Muscle layer of duodenum (tissue), 2 donors: ENCODE data around the gene CHAF1A.

Experiments
- H3K27ac ChIP-seq: one replicate; pipeline ENCODE4 v1.7.0; 2013; ENCODE audit warnings: mild to moderate bottlenecking, low read length
- H3K27me3 ChIP-seq: one replicate; pipeline ENCODE4 v1.7.0; 2013; ENCODE audit warnings: low read depth, mild to moderate bottlenecking, control low read depth, low read length
- H3K36me3 ChIP-seq, 2 donors: one replicate each; pipeline ENCODE4 v1.7.0; 2013; ENCODE audit warnings: low read length in 2 of 2, control low read depth in 1 of 2, mild to moderate bottlenecking in 1 of 2; ENCODE audit not compliant: insufficient read depth in 2 of 2, control insufficient read depth in 1 of 2
- H3K4me1 ChIP-seq, 2 donors: one replicate each; pipeline ENCODE4 v1.7.0; 2013; ENCODE audit warnings: low read length in 2 of 2, mild to moderate bottlenecking in 2 of 2, control low read depth in 1 of 2, moderate library complexity in 1 of 2; ENCODE audit not compliant: insufficient read depth in 2 of 2, control insufficient read depth in 1 of 2
- H3K4me3 ChIP-seq, 2 donors: one replicate each; pipeline ENCODE4 v1.7.0; 2013; ENCODE audit warnings: low read length in 2 of 2, low read depth in 1 of 2, mild to moderate bottlenecking in 1 of 2
- H3K9me3 ChIP-seq, 2 donors: one replicate each; pipeline ENCODE4 v1.7.0; 2013; ENCODE audit warnings: low read length in 2 of 2, control low read depth in 1 of 2, mild to moderate bottlenecking in 1 of 2; ENCODE audit not compliant: control insufficient read depth in 1 of 2
- donor health status: healthy.

The CHAF1A gene

GRCh38 chr19:4477034-4477801 is 74.8 kb downstream of the CHAF1A start:
- no peak overlapping the region for H3K27ac ChIP-seq
- no peaks in the 10 kb centered on the region for H3K9me3 ChIP-seq
- H3K4me3 ChIP-seq: no peak overlapping the region
- H3K27me3 ChIP-seq: no peaks in the 10 kb centered on the region
- peaks cover 0 to 24% of the 10 kb centered on the region in 2 donors for H3K4me1 ChIP-seq
- H3K36me3 ChIP-seq: peaks cover 0 to 32% of the 10 kb centered on the region in 2 donors

GRCh38 chr19:4482721-4483364 is 80.4 kb downstream of the CHAF1A start:
- Histone ChIP-seq H3K27ac (no peak overlapping the region), H3K27me3 (no peaks in the 10 kb centered on the region), H3K36me3 (peaks cover 0 to 34% of the 10 kb centered on the region in 2 donors), H3K9me3 (no peaks in the 10 kb centered on the region), H3K4me1 (no peaks in the 10 kb centered on the region), H3K4me3 (no peak overlapping the region)

- H3K9me3 ChIP-seq: no peaks in the 10 kb centered on the region
- H3K27me3 ChIP-seq: no peaks in the 10 kb centered on the region
- no peak overlapping the region for H3K4me3 ChIP-seq
- H3K4me1 ChIP-seq: no peaks in the 10 kb centered on the region
- H3K27ac ChIP-seq: no peak overlapping the region
- H3K36me3 ChIP-seq: peaks cover 0 to 34% of the 10 kb centered on the region in 2 donors
Observed at GRCh38 chr19:4483385-4483784, 80.9 kb downstream of the CHAF1A start.

- Histone ChIP-seq H3K27me3 (no peaks in the 10 kb centered on the region), H3K9me3 (no peaks in the 10 kb centered on the region), H3K27ac (no peak overlapping the region), H3K4me3 (no peak overlapping the region), H3K4me1 (no peaks in the 10 kb centered on the region), H3K36me3 (peaks cover 14 to 52% of the 10 kb centered on the region in 2 donors)
Observed at GRCh38 chr19:4487572-4487971, 85.1 kb downstream of the CHAF1A start.

GRCh38 chr19:4488496-4488895 is 86.1 kb downstream of the CHAF1A start:
- H3K9me3 ChIP-seq: no peaks in the 10 kb centered on the region
- H3K4me1 ChIP-seq: no peaks in the 10 kb centered on the region
- H3K27ac ChIP-seq: no peak overlapping the region
- H3K36me3 ChIP-seq: peaks cover 14 to 47% of the 10 kb centered on the region in 2 donors
- H3K4me3 ChIP-seq: no peak overlapping the region
- H3K27me3 ChIP-seq: no peaks in the 10 kb centered on the region

GRCh38 chr19:4491446-4491845 is 89.0 kb downstream of the CHAF1A start:
- Histone ChIP-seq H3K27me3 (no peaks in the 10 kb centered on the region), H3K36me3 (peaks cover 14 to 69% of the 10 kb centered on the region in 2 donors), H3K4me3 (no peak overlapping the region)

GRCh38 chr19:4492337-4493103 is 90.1 kb downstream of the CHAF1A start:
- Histone ChIP-seq H3K27me3 (no peaks in the 10 kb centered on the region), H3K4me1 (no peaks in the 10 kb centered on the region), H3K9me3 (no peaks in the 10 kb centered on the region), H3K36me3 (peaks cover 14 to 70% of the 10 kb centered on the region in 2 donors), H3K4me3 (no peak overlapping the region), H3K27ac (no peak overlapping the region)

More at GRCh38 chr19:4491446-4491845, 89.0 kb downstream of the CHAF1A start:
- no peaks in the 10 kb centered on the region for H3K4me1 ChIP-seq
- no peak overlapping the region for H3K27ac ChIP-seq
- no peaks in the 10 kb centered on the region for H3K9me3 ChIP-seq
